Posterior vena cava (tissue), 2 donors: ENCODE results near the gene GPR152. TPM values are rescaled to one million over a fixed set of nuclear protein-coding genes. Genes with fewer than 3 reads are reported as not detected.

Experiments
- DNase-seq: peaks from one replicate; pipeline ENCODE4 v3.0.0-alpha.2; 2020; ENCODE audit warnings: low spot score
- intact Hi-C, 2 donors: fragments of 100-400 bp; cut with DNase I; formaldehyde crosslinking; loops; one replicate each; pipeline versions ENCODE4 v1.14.1 to v1.14.2; 2022 to 2023
- total RNA-seq, 2 donors: library from RNA; stranded (reverse); fragmentation: NEBNext Ultra II Directional; extraction: Animal tissue kit (Norgen Biotek cat#: 25700); gene quantifications; one replicate each; pipeline ENCODE4 v1.2.1, GENCODE V29; 2021
- donor health status: DM: yes; HTN: yes; CAD: no.
- donor health status: DM: yes; HTN: yes; CAD: no.

Gene GPR152
- total RNA-seq, 2 donors from 2014 or later = not detected

GRCh38 chr11:67418476-67419281 lies 33.9 kb downstream of the GPR152 start:
- no peak for DNase-seq
- intact Hi-C loops = no loop called here

GRCh38 chr11:67417425-67417824 lies 35.1 kb downstream of the GPR152 start:
- intact Hi-C loops = no loop called here

GRCh38 chr11:67416416-67417335 lies 35.9 kb downstream of the GPR152 start:
- no peak for DNase-seq

More at GRCh38 chr11:67417425-67417824, 35.1 kb downstream of the GPR152 start:
- no peak for DNase-seq

GRCh38 chr11:67415501-67416304 lies 36.8 kb downstream of the GPR152 start, which contains the start of gene CARNS1:
TSS of gene CARNS1 (plus strand) at chr11:67415678. CDS start at chr11:67416200, 522 bp downstream.
- intact Hi-C loops = no loop called here
- no peak for DNase-seq

More at GRCh38 chr11:67416416-67417335, 35.9 kb downstream of the GPR152 start:
- intact Hi-C loops = no loop called here

- intact Hi-C loops = no loop called here
- DNase-seq = no peak
Observed at GRCh38 chr11:67413266-67413849, 39.2 kb downstream of the GPR152 start.

- intact Hi-C loops = no loop called here
- DNase-seq = no peak
Observed at GRCh38 chr11:67412495-67413179, 39.9 kb downstream of the GPR152 start.

- no peak for DNase-seq
- intact Hi-C loops = no loop called here
Observed at GRCh38 chr11:67411785-67412152, 40.8 kb downstream of the GPR152 start.

- intact Hi-C loops = no loop called here
- DNase-seq = no peak
Observed at GRCh38 chr11:67410984-67411784, 41.3 kb downstream of the GPR152 start.

- intact Hi-C loops = no loop called here
Observed at GRCh38 chr11:67410369-67410831, 42.1 kb downstream of the GPR152 start.

GRCh38 chr11:67409781-67410368 lies 42.7 kb downstream of the GPR152 start:
- intact Hi-C loops = loop anchor here in 1 of 2 donors (10.0 kb wide), 1 partner anchor 95 kb away; the partner anchor contains the start of genes CDK2AP2 and PITPNM1
- no peak for DNase-seq

More at GRCh38 chr11:67410369-67410831, 42.1 kb downstream of the GPR152 start:
- DNase-seq = no peak

- DNase-seq = no peak
- intact Hi-C loops = loop anchor here in 1 of 2 donors (10.0 kb wide), 1 partner anchor 96 kb away; the partner anchor contains the start of genes CDK2AP2 and PITPNM1
Observed at GRCh38 chr11:67409261-67409666, 43.3 kb downstream of the GPR152 start.

GRCh38 chr11:67408437-67409200 lies 43.9 kb downstream of the GPR152 start:
- no peak for DNase-seq
- intact Hi-C loops = loop anchor here in 1 of 2 donors (10.0 kb wide), 1 partner anchor 96 kb away; the partner anchor contains the start of genes CDK2AP2 and PITPNM1

GRCh38 chr11:67407688-67408163 lies 44.8 kb downstream of the GPR152 start:
- DNase-seq = no peak
- intact Hi-C loops = loop anchor here in 1 of 2 donors (10.0 kb wide), 1 partner anchor 97 kb away; the partner anchor contains the start of genes CDK2AP2 and PITPNM1

- DNase-seq = no peak
- intact Hi-C loops = loop anchor here in 1 of 2 donors (10.0 kb wide), 1 partner anchor 98 kb away; the partner anchor contains the start of genes CDK2AP2 and PITPNM1
Observed at GRCh38 chr11:67406969-67407687, 45.4 kb downstream of the GPR152 start.
